HG03025 (cell line): Measurements from ENCODE around the gene CHRNB2.

Experiments
- ATAC-seq: cut with Tn5 transposase; IDR thresholded peaks from one replicate; pipeline ENCODE4 v1.9.1; 2021; ENCODE audit warnings: mild to moderate bottlenecking, moderate library complexity; ENCODE audit not compliant: unreplicated experiment, low FRiP score

Gene CHRNB2

DNA sequence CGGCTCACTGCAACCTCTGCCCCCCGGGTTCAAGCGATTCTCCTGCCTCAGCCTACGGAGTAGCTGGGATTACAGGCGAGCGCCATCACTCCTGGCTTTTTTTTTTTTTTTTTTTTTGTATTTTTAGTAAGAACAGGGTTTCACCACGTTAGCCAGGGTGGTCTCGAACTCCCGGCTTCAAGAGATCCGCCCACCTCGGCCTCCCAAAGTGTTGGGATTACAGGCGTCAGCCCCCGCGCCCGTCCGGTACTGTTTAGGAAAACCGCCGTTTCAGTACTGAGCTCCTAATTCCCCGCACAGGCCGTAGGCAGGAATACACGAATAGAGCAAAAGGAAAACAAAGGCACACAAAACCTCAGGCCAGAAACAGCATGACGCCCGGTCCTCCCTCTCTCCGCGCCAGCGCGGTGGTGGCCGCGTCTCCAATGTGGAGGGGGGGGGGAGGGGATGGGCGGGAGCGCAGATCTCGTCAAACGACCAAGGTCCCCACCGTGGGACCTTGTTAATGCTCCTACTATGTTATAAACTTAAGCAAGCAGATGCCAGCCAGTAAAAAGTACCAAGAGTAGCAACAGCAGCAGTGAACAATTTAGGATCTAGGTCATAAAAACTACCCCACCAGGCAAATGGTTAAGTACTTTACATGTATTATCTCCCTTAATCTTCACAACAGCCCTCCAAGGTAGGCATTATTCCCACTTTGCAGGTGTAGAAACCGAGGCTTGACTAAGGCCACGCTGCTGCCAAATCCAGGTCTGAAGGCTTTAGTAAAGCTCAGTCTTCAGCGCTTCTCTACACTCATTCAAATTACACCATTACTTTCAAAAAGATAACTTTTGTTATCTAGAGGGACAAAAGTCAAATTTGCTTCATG lies 41.1 kb downstream of the CHRNB2 start:
- ATAC-seq, result no peak

DNA sequence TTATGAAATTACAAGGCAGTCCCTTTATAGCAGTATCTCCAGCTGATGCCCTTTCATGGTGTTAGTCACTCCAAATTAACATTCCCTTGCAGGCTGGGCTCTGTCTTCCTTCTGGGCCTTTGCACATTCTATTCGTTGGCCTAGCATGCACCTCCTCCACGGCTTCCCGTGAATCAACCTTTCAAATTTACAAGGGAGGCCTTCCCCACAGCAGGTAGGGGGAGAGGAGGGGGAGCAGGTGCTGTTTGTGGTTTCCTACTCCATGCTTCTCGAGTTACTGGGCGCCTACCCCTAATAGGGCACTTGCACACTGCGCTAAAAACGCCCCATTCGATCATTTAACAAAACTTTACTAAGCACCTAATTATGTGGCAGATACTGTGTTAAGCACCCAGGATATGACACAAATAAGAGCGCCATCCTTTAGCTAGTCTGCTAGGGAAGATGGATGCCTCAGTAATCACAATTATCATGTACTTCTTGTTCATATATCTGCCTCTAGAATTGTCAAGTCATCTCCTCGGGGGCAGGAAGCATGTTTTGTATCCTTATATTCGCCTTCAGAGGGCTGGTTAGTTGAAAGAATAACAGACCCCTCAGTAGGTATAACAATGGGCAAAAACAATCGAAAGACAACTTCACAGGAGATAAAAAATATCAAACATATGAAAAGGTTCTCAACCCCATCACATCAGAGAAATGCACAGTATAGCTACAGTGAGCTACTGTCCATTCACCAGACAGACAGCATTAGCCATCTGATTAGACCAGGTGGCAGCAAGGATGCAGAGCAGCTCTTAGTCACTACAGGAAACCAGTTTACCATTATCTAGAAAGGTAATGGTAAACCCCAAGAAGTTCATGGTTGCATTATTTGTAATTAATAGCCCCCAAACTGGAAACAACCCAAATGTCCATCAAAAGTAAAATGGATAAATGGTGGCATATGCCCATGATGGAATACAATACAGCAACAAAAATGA lies 42.1 kb downstream of the CHRNB2 start:
- ATAC-seq, result no peak

DNA sequence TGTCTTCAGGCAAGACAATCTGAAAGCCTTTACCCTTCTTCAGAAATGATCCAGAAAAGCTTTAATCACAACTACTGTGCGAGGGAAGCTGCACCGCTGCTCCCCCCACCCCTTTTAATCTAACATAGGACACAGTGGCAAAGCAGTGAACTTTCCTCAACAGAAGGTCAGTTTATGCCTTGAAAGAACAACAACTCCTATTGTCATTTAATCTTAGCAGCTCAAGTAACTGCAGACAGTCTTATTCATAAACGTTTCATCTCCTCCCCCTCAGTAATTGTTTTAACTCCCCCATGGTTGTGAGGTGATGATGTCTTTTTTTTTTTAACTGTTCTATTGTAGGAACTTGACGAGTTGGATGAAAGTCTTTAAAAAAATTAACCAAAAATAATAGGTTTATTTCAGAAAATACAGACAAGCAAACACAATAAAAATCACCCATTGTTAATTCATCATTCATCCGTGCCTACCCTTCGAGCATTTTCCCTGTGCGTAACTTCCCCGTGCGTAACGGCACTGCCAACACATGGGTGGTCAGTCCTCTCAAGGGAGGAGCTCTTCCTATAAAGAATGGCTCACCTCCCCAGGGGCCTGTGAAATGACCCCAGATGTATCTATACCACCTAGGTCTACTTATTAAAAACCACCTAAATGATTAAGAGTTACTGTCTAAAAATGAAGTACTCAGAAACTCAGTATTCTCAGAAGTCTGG lies 43.7 kb downstream of the CHRNB2 start:
- no peak for ATAC-seq

DNA sequence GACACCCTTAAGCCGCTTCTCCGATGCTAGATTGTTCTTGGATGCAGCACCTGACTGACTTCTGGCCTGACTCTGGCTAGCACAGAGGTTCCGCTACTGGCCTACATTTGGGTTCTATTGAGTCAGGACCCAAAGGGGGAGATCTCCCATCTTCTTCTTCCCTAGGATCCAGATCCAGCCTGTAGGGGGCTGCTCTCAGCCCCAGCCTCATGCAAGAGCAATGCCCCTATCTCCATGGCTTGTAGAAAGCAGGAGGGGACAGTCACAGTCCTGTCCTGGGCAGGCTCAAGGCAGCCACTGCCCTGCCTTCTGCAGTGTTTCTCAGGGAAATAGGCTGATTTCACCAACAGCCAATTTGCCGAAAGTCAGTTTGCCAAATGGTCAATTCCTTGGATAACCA lies 46.7 kb downstream of the CHRNB2 start:
- no peak for ATAC-seq

DNA sequence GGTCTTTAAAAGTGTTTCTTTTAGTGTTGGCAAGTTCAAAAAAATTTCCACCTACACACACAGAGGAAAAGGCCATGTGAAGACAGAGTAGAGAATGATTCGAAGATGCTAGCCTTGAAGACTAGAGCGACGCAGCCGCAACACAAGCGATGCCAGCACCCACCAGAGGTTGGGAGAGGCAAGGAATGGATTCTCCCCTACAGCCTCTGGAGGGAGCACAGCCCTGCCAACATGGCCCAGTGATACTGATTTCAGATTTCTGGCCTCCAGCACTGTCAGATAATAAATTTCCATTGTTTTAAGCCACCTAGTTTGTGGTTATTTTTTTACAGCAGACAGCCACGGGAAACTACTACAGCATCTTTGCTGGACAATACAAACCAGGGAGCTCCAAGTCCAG lies 47.3 kb downstream of the CHRNB2 start:
- no peak for ATAC-seq

DNA sequence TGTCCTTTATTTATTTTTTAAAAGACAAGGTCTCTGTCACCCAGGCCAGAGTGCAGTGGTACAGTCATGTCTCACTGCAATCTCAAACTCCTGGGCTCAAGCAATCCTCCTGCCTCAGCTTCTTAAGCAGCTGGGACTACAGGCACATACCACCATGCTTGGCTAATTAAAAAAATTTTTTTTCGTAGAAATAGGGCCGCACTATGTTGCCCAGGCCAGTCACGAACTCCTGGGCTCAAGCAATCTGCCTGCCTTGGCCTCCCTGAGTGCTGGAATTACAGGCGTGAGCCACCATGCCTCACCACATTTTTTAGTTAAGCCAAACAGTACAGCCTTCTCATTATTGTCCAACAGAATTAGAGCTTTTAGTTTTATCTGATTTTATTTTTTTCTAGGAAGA lies 47.8 kb downstream of the CHRNB2 start:
- ATAC-seq, result no peak

DNA sequence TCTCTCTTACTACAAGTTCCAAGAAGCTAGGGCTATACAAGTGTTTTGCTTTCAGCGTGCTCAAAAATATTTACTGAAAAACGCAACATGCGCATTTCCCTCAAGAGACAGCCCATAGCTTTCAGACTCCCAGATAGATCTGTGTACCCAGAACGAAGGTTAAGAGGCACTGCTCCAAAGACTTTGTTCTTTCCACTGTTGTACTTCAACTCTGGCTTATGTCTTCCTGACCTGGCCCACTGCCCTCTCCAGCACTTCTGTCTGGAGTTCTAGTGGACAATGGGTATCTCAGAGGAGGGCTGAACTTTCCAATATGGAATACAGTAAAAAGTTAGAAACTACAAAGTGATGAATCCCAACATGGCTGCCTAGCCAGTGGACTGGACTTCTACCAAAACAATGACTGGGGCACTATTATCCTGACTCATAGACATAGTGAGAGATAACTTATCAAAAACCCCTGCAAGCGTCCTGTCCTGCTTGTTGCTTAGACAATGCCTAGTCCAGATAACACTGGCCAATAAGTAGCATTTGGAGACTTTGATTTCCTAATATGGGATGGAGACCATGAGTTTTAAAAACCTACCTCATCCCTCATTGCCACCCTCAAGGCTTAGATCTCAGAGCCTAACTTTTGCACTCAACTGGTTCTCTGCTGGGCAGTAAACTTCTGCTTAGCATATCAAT lies 49.2 kb downstream of the CHRNB2 start:
- ATAC-seq, result no peak

DNA sequence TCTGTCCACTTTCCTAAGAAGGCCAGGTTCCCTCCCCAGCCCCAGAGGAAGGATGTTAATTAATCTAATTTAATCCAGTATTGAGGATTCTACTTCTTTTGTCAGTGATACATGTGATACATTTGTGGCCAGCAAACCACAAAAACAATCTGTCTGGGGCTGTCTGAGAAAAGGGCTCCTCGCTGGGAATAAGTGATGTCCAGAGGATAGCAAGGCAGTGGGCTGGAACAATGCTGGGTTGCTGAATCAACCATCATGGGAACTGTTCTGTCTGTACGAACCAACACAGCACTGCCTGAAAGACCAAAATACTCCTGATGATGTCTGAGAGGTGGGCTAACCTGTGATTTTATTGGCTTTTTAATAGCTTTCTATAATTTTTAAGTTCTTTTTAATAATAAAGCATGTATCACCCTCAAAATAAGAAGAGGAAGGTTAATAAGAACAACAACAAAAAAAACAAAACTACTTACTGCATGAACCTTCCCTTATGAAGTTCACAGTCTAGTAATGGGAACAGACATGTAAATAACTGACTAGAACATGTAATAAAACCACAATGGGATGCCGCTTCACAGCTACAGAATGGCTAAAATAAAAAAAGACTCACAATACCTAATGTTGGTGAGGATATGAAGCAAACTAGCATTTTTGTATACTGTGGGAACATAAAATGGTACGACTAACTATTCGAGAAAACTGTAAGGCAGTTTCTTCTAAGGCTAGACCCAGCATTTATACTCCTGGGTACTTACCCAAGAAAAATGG lies 51.8 kb downstream of the CHRNB2 start:
- no peak for ATAC-seq

DNA sequence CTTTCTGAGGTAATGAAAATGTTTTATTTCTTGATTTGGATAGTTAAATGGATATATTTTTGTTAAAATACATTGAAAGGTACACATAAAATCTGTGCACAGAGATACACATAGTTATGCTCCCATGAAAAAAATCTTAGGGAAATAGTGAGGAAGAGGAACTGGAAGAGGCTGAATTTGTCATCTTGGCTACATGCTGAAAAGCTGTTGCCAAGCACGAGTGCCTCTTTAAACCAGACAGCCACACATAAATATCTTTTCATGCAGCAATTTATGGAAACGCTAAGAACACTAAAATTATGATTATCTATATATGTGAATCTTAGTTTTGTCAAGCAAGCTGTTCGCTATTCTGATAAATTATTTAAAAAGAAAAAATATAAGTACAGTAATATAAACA lies 53.2 kb downstream of the CHRNB2 start:
- ATAC-seq, result no peak

DNA sequence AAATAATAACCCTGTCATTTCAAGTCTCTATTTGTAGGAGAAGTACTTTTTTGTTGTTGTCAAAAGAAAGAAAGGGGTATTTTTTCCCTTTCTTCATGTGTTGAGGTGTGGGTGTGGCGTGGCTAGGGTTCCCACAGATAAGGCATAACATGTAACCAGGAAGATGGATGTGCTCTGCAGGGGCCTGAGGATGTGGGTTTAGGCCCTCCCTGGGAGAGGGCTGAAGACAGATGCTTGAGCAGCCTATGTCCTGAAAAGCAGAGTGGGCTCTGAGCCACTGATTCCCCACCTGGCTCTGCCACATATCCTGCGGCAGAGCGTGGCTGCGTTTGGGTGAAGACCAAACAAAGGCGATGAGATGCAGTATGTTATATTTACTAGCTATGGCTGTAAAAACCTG lies 54.3 kb downstream of the CHRNB2 start:
- ATAC-seq, result no peak

DNA sequence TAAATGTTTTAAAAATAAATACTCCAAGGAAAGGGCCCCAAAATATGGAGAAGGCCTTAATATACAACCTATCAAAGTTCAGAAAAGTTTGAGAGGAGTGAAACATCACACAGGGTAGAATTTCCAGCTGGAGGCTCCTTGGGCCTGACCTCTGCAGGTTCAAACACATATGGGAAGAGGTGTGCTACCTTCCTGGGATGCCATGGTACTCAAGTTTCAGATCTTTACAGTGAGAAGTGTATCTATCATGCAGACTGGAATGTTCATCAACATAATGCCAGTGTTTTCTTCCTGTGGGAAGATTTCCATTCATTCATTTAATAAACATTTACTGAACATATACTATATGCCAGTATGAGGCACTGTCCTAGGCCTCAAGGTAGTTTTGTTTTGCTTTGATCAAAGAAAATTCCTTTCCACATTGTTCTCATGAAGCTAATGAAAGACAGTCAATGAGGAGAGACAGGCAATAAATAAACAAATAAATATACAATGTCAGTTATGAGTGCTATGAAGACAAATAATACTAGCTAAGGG lies 55.0 kb downstream of the CHRNB2 start:
- no peak for ATAC-seq

DNA sequence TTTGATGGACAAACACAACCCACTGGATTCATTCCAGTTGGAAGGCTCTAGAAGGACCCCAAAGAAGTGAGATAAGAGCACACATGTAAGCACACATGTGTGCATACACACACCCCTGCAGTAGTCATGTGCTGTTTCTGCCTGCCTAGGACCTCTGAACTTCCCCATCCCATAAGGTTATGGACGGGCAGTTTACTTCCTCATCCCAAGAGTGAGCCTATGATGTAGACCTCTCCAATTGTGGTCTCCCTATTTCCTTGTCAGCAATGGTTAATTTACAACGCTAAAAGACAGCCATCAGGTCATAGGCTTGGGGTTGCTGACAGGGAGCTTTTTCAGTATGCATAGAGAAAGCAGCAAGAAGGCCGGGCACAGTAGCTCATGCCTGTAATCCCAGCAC lies 55.8 kb downstream of the CHRNB2 start:
- no peak for ATAC-seq

DNA sequence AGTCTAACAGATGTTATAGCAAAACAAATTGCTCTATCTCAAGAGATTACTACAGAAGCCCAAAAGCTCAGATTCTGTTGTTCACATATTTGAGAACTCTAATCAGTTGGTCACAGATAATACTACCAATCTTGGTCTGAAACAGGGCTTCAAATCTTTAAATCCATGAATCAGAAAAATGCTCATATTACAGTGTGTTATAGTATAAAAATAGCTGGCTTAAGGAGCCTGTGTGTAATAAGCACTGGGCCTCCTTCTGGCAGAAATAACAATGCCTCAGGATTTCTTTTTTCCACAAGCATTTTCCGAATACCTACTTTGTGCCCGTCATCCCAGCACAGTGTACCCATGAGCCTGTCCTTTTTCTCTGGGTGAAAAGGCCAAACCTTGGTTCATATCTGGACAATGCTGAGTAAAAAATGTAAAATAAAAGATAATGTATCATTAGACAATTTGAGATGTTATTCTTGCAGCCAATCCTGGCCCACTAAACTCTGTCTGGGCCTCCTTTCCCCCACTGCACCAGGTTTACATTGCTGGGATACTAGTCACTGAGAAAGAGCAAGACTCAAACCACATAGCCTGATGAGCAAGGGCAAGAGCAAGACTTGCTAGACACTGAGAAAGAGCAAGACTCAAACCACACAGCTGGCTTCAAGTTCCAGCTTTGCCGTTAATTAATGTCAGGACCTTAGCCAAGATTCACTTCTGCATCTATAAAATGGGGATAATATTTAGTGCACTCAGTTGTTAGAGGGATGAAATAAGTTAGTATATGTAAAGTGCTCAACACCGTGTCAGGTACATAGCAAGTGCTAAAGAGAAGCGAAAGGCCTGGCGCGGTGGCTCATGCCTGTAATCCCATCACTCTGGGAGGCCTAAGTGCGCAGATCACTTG lies 57.4 kb downstream of the CHRNB2 start:
- ATAC-seq, result no peak

DNA sequence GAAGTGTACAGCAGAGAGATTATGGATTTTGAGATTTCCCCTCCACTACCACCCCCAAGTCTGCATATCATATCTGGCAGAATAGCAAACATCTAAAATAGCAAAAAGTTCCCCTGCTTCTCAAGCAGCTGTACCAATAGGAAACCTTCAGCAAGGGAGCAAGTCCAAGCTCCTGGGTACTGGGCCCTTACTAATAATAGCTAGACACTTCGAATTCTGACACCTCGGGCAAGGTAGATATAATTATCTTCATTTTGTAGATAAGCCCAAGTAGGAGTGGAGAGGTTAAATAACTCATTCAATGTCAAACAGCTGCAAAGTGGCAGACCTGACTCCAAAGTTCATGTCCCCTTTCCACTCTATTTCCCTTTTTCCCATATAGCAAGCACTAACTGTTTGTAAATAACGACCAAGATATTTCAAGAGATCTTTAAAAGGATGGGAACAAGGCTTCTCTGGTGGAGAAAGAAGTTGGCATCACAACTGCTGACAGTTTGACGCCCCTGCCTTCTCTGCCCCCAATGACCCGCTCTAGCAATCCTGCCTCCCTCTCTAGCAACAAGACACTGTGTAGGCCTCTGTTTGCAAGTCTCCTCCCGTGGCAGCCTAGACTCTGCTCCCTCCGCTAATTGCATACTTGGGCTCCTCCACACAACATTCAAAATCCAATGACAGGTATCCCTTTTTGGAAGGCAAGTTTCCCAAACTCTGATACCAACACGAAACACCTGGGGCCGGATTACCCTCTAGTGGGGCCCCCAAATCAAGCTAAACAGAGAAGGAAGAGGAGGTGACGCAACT lies 59.1 kb downstream of the CHRNB2 start:
- ATAC-seq, result no peak

DNA sequence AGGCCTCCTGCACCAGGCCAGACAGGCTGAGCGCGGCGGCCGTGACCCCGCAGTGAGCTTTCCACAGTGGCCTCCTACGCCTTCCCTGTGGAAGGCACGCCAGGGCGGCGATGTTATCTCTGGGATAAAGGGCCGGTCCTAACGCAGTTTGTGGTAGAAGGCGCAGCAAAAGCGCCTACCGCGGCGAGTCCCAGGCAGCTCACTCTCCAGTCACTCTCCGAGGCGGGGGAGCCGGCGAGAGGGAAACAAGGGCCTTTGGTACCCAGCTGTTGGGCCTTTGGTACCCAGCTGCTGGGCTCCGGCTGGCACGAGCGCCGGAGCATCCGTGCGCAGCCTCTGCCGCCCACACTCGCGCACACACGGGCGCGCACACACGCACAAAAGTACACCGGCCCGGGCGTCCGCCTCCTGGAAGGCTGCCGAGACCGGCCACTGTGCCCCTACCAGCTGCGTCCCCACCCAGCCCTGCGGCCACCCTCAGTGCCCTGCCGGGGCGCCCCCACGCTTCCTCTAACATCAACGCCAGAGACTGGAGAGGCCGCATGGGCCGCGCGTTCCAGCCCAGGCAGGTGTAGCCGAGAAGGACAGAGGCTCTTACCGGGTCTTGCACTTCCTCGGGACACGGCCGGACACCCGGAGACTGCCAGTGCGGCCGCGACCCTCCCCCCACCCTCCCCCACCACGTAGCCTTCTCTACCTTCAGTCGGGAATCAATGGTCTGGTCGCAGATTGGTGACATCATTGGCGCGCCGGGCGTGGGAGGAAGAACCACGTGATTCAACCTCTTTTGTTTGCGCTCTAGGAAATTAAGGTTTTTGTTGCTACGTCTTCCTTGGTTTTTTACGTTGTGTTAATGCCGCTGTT lies 59.9 kb downstream of the CHRNB2 start:
- ATAC-seq, result peak; percentile 52

DNA sequence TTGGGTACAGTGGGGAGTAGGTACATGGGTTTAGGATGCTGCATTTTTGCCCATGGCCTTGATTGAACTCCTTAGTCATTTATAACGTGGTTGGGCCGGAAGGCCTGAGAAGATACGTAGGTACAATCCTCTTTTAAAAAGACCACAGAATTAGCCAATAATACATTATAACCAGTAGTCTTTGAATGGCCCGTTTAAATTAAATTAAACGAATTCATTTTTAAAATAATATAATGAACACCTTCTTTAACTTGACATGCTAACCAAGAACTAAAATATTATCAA lies 60.5 kb downstream of the CHRNB2 start:
- ATAC-seq, result no peak
